HG03571 (cell line): Measurements from ENCODE around the gene GNAQ.

Experiments used
- ATAC-seq: cut with Tn5 transposase; IDR thresholded peaks from one replicate; pipeline ENCODE4 v1.9.1; 2021; ENCODE audit not compliant: unreplicated experiment

The GNAQ gene

DNA sequence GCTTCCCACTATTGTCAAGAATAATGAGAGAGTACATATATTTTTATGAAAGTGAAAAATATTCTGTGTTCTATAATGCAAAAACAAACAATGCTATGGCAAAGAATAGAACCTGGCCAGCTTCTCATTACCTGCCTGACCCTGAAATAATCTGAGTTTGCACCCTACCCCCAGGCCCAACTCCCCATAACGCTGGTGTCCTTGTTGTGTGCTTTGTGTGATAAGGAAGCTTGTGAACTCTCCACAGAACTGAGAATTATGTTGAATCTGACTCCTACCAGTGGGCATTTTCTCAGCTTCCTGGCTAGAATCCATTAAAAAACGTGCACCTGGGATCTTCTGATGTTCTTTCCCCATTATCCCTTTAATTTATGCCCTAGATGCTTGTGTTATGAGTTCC, 205.5 kb downstream of the GNAQ start:
- no peak for ATAC-seq

DNA sequence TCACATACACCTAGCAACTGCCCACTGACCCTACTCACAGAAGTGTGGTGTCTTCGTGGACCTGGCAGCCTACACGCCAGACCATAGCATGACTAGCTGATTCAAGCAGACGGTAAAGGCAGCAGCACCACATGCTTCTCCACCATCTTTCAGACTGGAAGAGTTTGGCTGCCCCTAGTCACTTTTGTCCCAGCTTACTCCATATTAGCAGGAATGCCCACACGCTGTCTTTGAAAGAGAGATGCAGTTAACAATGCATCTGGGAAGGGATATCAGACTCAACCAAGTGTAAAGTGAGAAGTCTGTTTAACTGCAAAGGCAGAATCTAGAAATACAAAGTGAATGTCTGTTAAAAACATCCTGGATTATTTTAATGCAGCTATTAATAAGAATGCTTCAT, 206.2 kb downstream of the GNAQ start:
- ATAC-seq: no peak

GRCh38 chr9:77820293-77820954, 211.2 kb downstream of the GNAQ start:
- ATAC-seq: no peak

- ATAC-seq: no peak
These were observed 212.0 kb downstream of the GNAQ start for GRCh38 chr9:77819657-77820056.

DNA sequence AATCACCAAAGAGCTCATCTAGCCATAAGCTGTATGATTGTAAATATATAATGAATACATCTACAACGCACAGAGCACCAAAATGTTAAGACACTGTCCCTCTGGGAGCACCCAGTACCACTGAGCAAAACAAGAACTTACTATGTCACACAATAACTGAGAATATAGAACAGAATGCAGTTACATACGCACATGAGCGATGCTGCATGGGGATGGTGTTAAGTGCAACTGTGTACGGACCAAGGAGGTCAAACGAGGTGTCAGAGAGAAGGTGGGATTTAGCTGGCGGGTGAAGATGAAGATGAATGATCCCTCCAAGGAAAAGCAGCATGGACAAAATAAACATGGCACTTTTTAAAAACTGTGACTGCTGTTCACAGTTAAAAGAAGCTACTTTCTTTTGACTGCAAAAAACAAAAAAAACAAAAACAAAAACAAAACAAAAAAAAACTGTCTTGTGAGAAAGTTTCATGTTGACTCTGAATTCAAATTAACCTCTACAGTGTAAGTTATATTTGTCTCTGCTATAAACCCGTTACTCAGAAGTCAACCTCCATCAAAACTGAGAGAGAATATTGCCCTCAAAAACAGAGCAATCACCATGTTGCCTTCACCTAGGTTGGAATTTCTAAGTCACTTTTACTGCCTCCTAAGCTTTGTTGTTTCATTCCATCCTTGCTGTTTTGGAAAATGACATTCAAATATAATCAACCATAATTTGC, 213.9 kb downstream of the GNAQ start:
- ATAC-seq: no peak

DNA sequence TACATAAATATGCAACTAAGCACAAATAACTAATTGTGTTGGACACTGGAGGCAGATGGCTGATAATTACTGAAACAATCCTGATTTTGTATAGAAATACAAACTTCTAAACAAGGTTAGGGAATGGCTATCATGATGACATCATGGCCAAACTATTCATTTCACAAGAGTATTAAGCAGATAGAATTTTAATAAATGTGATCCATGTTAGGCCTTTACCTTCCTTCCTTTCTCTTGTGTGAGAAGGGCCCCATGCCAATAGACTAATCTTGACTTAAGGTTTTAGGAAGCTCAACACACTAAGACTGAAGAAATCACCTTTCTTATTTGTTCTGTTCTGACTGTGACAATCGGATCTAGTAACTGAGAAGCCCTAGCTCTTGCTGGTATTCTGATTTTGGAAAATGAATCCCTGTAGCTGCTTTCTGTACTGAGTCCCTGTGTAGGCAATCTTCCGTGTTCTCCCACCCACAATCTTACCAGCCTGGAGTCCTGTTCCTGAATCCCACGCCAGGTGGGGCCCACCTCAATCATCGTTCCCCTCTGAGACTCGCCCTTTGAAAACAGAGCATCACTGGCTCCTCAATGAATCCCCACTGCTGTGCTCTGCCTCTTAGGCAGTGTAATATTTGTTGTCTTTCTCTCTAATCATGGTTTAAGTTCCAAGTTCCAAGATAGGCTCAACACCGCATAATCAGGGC, 214.8 kb downstream of the GNAQ start:
- no peak for ATAC-seq

GRCh38 chr9:77815260-77815659, 216.4 kb downstream of the GNAQ start:
- ATAC-seq: no peak

DNA sequence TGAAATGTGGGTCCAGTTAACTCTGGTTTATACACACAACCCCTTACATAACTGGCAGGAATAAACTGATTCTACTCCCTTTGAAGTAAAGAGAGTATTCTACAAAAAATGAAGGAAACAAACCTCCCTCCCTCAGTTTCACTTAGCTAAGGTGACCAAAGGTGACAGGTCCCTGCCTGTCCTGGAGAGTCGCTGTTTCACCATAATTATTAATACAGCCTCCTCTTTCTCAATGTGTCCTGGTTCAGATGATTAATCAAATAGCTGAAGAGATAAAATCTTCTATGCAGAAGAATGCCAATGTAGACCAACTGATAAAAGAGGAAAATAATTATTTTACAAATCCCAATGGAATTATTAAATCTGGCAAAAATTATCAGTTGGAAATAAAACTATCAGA, 219.8 kb downstream of the GNAQ start:
- no peak for ATAC-seq

- no peak for ATAC-seq
These were observed 220.9 kb downstream of the GNAQ start for GRCh38 chr9:77810637-77811119.

- ATAC-seq: no peak
These were observed 221.6 kb downstream of the GNAQ start for GRCh38 chr9:77810047-77810446.

DNA sequence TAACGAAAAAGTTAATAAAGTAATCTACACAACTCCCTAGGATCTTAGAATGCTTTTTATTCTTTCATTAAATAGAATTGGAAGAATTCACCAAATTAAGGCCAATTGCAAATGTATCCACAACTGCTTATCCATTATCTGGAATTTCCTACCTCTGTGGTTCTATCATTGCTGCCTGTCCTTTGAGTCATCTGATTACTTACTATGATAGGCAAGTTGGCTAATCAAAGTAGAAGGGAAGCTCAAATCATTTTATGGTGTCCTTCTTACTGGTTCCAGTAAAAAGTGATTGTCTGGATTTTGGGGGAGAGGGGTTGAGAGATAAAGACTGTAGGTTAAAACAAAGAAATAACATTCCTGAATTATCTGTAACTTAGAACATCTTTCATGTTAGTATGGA, 222.1 kb downstream of the GNAQ start:
- ATAC-seq: no peak

GRCh38 chr9:77808751-77809081, 222.9 kb downstream of the GNAQ start:
- ATAC-seq: no peak

GRCh38 chr9:77807846-77808750, 223.5 kb downstream of the GNAQ start:
- ATAC-seq: no peak

- ATAC-seq: no peak
These were observed 224.3 kb downstream of the GNAQ start for GRCh38 chr9:77807281-77807683.

DNA sequence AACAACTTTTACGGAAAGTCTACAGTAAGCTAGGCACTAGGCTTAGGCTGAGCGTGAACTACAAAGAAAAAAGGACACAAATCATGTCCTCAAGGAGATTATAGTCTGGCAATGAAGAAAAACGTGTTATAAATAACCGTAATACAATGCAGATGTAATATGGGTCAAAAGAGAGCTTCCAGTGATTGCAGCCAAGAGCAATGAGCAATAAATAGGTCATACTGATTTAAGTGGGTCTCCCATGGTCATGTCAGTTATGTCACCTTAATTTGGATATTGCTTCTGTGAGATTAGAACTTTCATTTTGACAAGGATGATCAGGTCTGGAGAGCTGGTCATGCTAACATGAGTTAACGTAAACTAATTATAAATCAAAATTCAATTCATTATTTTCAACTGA, 224.9 kb downstream of the GNAQ start:
- no peak for ATAC-seq

DNA sequence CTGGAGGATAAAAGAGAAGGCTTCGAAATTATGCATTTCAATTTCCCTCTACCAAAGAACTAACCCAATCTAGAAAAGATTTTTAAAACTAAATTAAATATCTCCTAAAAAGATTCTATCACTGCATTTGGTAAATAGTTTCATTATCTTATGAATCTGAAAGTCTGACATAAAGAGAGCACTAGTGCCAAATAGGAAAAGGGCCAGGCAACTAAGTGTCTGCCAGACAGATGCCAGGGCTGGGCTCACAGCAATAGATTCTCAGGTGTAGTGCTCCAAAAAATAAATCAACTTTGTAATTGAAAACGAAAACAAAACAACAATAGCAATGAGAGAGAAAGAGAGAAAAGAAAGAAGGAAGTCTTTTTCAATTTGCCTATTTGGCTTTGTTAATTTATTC, 225.8 kb downstream of the GNAQ start:
- no peak for ATAC-seq

GRCh38 chr9:77803423-77803822, 228.2 kb downstream of the GNAQ start:
- no peak for ATAC-seq

DNA sequence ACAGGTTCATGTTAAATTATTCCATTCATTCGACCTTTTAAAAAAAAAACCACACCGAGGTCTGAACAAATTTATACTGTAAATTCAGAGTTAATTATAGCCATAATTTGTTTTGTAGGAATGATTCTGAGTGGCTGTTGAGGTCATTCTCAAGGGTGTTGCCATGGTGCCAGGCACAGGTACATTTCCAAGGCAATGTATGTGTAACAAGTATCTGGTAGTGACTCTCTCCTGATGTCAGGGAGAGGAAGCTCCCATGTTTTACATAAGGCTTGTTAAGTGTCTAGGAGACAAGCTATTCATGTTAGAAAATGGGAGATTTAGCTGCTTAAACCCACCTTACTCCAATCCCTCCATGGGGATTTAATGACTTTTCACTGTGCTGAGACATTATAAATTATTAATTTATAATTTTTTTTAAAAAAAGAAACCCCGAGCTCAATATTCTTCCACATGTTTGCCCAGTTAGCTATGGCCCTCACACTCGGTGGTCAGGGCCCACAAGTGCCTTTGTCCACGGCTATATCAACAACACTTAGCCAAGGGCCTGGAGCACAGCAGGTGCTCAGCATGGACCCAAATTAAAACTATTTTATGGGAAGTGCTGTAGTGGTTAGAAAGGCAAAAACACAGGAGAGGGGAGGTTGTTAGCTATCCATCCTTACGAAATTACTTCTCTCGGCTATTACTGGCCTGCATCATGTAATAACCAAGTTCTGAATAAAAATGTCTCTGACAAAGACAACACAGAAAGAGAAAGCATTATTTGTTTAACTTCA, 228.9 kb downstream of the GNAQ start:
- no peak for ATAC-seq

- ATAC-seq: no peak
These were observed 229.5 kb downstream of the GNAQ start for GRCh38 chr9:77802064-77802463.

DNA sequence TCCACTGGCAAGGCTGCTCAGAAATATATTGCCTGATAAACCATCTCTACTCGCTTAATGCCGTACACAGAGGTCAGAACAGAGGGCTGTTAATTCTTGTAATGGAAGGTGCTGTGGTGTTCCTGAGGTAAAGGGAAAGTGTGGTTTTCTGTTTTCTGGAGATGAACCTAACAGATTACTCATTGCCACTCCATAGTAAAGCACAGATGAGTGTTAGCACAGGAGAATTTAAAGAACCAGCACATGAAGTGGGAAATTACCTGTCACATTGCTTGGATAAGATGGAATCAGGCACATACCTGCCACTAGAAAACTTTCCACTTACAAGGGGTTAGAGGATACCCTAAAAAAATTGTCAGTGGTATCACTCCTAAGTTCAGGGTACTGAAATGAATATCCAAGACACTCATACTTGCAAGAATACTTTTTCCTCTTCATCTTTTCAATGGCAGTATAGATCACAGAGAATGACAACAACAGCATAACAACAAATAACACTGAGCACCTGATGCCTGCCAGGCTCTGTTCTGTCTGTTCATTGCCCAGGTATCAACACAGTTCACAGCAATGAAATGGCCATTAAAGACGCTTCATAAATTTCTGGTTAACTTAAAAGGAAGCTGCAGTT, 230.6 kb downstream of the GNAQ start:
- ATAC-seq: no peak
